Left lung (tissue), 10 donors: Measurements from ENCODE around the gene SLC41A3. TPM values are rescaled to one million over a fixed set of nuclear protein-coding genes. Genes with fewer than 3 reads are reported as not detected.

Experiments
- ATAC-seq: fragments of 200-7000 bp; cut with Tn5 transposase; one replicate; pipeline ENCODE4 v1.9.1; 2020; ENCODE audit warnings: moderate library complexity
- DNase-seq, 4 donors: peaks; one replicate each; pipeline ENCODE4 v3.0.0-alpha.2; 2013 to 2020
- H3K27ac ChIP-seq, 2 donors: fragments of 200-600 bp; sonication (generic) in 1 of 2; one replicate each; pipeline versions ENCODE4 v1.5.0 to v1.8.0; 2020 to 2021
- H3K27me3 ChIP-seq, 2 donors: fragments of 200-600 bp; sonication (generic) in 1 of 2; one replicate each; pipeline versions ENCODE4 v1.5.0 to v1.8.0; 2020 to 2021
- H3K36me3 ChIP-seq, 2 donors: fragments of 200-600 bp; sonication (generic) in 1 of 2; one replicate each; pipeline versions ENCODE4 v1.5.0 to v1.8.0; 2020 to 2021
- H3K4me1 ChIP-seq, 2 donors: fragments of 200-600 bp; one replicate each; pipeline ENCODE4 v1.8.0; 2021
- H3K4me3 ChIP-seq, 2 donors: fragments of 200-600 bp; sonication (generic) in 1 of 2; one replicate each; pipeline versions ENCODE4 v1.5.0 to v1.8.0; 2020 to 2021; ENCODE audit warnings: mild to moderate bottlenecking in 1 of 2
- H3K9me3 ChIP-seq, 2 donors: fragments of 200-600 bp; sonication (generic) in 1 of 2; one replicate each; pipeline versions ENCODE4 v1.5.0 to v1.8.0; 2020 to 2021
- intact Hi-C, 2 donors: fragments of 100-400 bp; cut with DNase I; formaldehyde crosslinking; loops; one replicate each; pipeline versions ENCODE4 v1.11.2 to v1.14.2; 2022
- polyA plus RNA-seq, 6 donors: library from polyadenylated mRNA; unstranded; fragments of 120-200 nt; gene quantifications; one replicate each; pipeline ENCODE4 v1.2.1, GENCODE V29; 2013; ENCODE audit not compliant: insufficient read length in 6 of 6
- total RNA-seq, 2 donors: library from RNA; stranded (reverse); fragmentation: NEBNext Ultra II Directional; extraction: Animal tissue kit (Norgen Biotek cat#: 25700); gene quantifications; one replicate each; pipeline ENCODE4 v1.2.1, GENCODE V29; 2021
- TF ChIP-seq, protein P1 (sequence below), 2 donors: fragments of 200-600 bp; sonication (generic) in 1 of 2; IDR thresholded peaks; one replicate each; pipeline versions ENCODE4 v1.5.0 to v1.8.0; 2021; ENCODE audit warnings: antibody characterized with exemption in 2 of 2
- donor health status: DM: no; HTN: yes; CAD: no.
- donor health status: DM: no; HTN: no; CAD: no.

Gene SLC41A3
- total and polyA plus RNA-seq, 8 donors, result 35.1 to 69.5 (median 59.0) TPM

DNA sequence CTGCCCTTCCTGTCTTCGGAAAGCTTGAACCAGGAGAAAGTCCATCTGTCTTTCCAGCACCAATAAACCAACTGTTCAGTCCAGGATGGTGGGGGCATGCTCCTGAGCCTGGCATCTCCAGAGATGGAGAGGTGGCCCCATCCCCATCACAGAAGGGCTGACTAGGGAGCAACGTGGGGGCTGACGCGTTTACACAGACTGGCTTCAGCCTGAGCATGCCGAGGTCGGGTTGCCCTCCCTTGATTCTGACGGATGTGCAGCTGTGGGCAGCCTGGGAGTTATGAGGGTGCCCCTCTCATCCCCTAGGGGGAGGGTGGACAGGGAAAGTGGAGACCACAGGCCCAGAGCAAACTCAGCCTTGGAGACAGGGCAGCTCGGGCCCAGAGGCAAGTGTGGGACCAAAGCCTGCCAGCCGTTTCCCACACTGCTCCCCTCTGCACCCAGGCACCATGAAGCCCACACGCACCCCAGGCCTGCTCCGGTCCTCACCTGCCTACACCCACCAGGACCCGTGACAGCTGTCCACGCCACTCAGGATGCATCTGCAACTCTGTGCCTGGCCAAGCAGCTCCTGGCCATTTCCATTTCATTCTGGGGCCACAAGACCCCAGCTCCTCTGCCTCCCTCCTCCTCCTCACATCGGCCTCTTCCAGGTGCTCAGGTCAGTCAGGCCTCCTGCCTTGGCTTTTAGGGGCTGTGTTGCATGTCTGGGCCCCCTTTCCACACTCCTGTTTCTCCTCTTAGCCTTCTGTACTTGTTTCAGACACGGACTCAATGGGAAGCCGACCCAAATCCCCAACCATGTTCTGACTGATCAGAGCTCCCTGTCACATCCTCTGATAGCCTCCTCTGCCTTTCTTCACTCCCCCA lies 48.2 kb upstream of the SLC41A3 start:
- H3K27me3 ChIP-seq, result no peaks in the 10 kb centered on the region
- peak in 2 of 4 donors; percentile 29 to 49 for DNase-seq
- H3K36me3 ChIP-seq, result no peaks in the 10 kb centered on the region
- TF ChIP-seq, protein P1, sequence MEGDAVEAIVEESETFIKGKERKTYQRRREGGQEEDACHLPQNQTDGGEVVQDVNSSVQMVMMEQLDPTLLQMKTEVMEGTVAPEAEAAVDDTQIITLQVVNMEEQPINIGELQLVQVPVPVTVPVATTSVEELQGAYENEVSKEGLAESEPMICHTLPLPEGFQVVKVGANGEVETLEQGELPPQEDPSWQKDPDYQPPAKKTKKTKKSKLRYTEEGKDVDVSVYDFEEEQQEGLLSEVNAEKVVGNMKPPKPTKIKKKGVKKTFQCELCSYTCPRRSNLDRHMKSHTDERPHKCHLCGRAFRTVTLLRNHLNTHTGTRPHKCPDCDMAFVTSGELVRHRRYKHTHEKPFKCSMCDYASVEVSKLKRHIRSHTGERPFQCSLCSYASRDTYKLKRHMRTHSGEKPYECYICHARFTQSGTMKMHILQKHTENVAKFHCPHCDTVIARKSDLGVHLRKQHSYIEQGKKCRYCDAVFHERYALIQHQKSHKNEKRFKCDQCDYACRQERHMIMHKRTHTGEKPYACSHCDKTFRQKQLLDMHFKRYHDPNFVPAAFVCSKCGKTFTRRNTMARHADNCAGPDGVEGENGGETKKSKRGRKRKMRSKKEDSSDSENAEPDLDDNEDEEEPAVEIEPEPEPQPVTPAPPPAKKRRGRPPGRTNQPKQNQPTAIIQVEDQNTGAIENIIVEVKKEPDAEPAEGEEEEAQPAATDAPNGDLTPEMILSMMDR (IDR thresholded peaks at IDR 0.05), result no peak
- intact Hi-C loops, result loop anchor here in 1 of 2 donors (5.0 kb wide), 1 partner anchor 260 kb away; the partner anchor contains the start of gene CFAP100
- peaks cover 0 to 11% of the 10 kb centered on the region in 2 donors for H3K4me1 ChIP-seq
- no peak overlapping the region for H3K27ac ChIP-seq
- H3K9me3 ChIP-seq, result no peaks in the 10 kb centered on the region
- no peak for ATAC-seq
- H3K4me3 ChIP-seq, result no peak overlapping the region

DNA sequence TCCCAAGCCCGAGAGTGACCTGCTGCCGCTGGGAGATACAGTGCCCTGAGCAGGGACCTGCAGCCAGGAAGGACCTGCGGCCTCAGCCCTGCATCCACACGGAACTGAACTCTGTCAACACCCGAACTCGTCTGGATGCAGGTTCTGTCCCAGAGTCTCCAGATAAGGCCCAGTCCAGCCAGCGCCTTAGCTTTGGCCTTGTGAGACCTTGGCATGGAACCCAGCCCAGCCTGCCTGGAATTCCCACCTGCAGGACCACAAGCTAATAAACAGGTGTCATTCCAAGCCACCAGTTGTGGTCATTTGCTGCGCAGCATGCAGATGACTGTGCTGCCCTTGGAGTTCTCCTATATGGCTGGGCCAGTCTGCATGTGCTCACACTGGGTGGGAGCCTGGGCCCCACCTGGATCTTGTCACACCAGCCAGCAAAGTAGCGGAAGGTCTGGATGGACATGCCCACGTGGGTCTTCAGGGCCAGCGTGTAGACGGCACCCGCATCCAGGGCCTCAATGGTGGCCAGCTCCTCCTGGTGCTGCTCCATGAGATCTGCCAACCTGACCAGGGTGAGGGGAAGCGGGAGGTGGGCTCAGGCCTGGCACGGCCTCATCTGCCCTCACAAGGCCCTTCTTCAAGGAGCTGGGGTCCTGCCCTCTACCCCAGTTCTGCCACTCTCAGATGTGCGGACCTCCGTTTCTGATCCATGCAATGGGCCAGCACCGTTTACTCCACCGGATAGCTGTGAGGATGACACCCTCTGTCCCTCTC lies 47.2 kb upstream of the SLC41A3 start:
- H3K4me1 ChIP-seq, result peaks cover 0 to 11% of the 10 kb centered on the region in 2 donors
- peak in 2 of 4 donors; percentile 28 to 65 for DNase-seq
- H3K9me3 ChIP-seq, result no peaks in the 10 kb centered on the region
- TF ChIP-seq, protein P1 (IDR thresholded peaks at IDR 0.05), result no peak
- no peaks in the 10 kb centered on the region for H3K36me3 ChIP-seq
- H3K27ac ChIP-seq, result no peak overlapping the region
- no peak for ATAC-seq
- H3K27me3 ChIP-seq, result no peaks in the 10 kb centered on the region
- intact Hi-C loops, result loop anchor here in 1 of 2 donors (5.0 kb wide), 1 partner anchor 261 kb away; the partner anchor contains the start of gene CFAP100
- no peak overlapping the region for H3K4me3 ChIP-seq

DNA sequence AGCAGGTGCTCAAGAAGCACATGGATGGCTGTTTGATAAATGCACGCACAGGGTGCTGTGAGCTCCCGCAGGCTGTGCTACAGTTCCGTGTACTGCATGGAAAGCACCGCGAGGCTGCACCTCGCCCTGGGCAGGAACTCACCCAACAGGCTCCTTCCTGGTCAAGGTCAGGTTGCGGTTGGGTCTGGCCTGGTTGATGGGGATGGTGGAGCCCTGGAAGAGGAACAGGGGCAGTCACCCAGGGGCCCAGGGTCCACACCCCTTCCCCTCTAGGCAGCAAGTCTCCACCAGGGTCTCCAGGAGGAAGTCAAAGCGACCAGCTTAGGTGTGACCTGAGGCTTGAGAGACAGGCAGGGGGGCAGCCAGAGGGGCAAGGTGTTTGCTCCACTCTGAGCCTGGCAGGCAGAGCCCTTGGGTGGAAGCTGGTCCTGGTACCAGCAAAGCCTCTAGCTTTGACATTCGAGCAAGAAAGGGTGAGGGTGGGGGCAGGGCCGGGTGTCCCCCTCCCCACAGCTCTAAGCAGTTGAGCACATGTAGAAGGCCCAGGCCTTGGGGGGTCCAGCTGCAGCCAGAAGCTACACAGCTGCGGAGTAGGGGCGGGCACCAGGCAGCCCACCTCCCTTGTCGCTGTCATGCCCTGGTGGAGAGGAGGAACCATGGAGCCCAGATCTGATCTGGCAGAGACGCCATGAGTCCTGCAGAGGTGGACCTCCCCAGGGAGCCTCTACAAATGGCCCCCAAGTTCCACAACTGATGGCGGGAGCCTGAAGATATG lies 46.3 kb upstream of the SLC41A3 start:
- peaks cover 0 to 11% of the 10 kb centered on the region in 2 donors for H3K4me1 ChIP-seq
- peak in 2 of 4 donors; percentile 32 to 65 for DNase-seq
- no peak overlapping the region for H3K4me3 ChIP-seq
- no peaks in the 10 kb centered on the region for H3K9me3 ChIP-seq
- no peaks in the 10 kb centered on the region for H3K27me3 ChIP-seq
- no peak overlapping the region for H3K27ac ChIP-seq
- peak; percentile 26 for ATAC-seq
- intact Hi-C loops, result loop anchor here in 1 of 2 donors (5.0 kb wide), 1 partner anchor 262 kb away; the partner anchor contains the start of gene CFAP100
- TF ChIP-seq, protein P1 (IDR thresholded peaks at IDR 0.05), result no peak
- H3K36me3 ChIP-seq, result no peaks in the 10 kb centered on the region

DNA sequence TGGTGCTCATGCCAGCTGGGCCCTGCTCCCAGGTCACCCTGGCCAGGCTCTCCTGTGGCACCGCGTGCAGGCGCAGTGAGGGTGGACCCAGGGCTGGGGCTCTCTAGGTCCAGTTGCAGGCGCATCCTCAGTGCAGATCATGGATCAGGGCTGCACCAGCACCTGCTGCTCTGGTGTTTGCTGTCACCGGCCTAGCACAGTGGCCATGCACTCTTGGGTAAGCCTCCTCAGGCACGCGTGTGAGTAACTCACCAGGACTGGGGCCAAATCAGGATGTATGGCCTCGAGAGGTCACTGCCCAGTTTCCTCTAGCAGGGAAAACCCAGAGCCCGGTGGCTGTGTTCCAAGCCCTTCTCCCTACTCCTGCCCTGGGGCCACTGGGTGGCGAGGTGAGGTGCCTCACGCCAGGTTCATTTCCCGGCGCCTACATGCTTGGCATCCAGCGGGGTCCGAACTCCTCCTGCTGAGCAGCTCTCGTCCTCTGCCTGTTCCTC lies 45.5 kb upstream of the SLC41A3 start:
- TF ChIP-seq, protein P1 (IDR thresholded peaks at IDR 0.05), result no peak
- Histone ChIP-seq H3K4me1 (peaks cover 0 to 11% of the 10 kb centered on the region in 2 donors), H3K36me3 (no peaks in the 10 kb centered on the region), H3K9me3 (no peaks in the 10 kb centered on the region), H3K27me3 (no peaks in the 10 kb centered on the region), H3K4me3 (no peak overlapping the region), H3K27ac (no peak overlapping the region)
- DNase-seq (peak in 2 of 4 donors; percentile 73 to 84), ATAC-seq (peak; percentile 70)
- intact Hi-C loops, result no loop called here
